Erythroblast (primary cell): Measurements from ENCODE around the gene PROX1.

Source experiments
- DNase-seq, 2 experiments: peaks; one replicate each; lab custom pipeline; 2025; lab: John Stamatoyannopoulos, UW
- GATA1 ChIP-seq: IDR thresholded peaks from 2 replicates; pipeline ENCODE4 v1.6.1; 2011; ENCODE audit warnings: low read depth, mild to moderate bottlenecking, control low read depth, low read length, moderate library complexity
- POLR2A ChIP-seq: IDR thresholded peaks from 2 replicates; pipeline ENCODE4 v1.6.1; 2011; ENCODE audit warnings: mild to moderate bottlenecking, low read length

Gene PROX1

GRCh38 chr1:213985209-213986019 is 2.4 kb upstream of the PROX1 start:
- no peak for DNase-seq
- TF ChIP-seq POLR2A (no peak), GATA1 (no peak)

GRCh38 chr1:213986020-213986924 is 1.5 kb upstream of the PROX1 start:
- no peak for DNase-seq
- TF ChIP-seq POLR2A (no peak), GATA1 (no peak)

GRCh38 chr1:213986925-213987250 is 885 bp upstream of the PROX1 start:
- TF ChIP-seq GATA1 (no peak), POLR2A (no peak)
- DNase-seq = no peak

- no peak for DNase-seq
- TF ChIP-seq POLR2A (no peak), GATA1 (no peak)
Observed at GRCh38 chr1:213987422-213987926, 299 bp upstream of the PROX1 start.

GRCh38 chr1:213988507-213989001 is 781 bp downstream of the PROX1 start:
- TF ChIP-seq POLR2A (no peak), GATA1 (no peak)
- no peak for DNase-seq

GRCh38 chr1:213989002-213989855 is 1.5 kb downstream of the PROX1 start:
- TF ChIP-seq GATA1 (no peak), POLR2A (no peak)
- no peak for DNase-seq

- TF ChIP-seq POLR2A = no peak
- no peak for TF ChIP-seq GATA1
- no peak for DNase-seq
Observed at GRCh38 chr1:213993929-213994328, 6.2 kb downstream of the PROX1 start.

- no peak for TF ChIP-seq GATA1
- no peak for TF ChIP-seq POLR2A
- no peak for DNase-seq
Observed at GRCh38 chr1:213994888-213995287, 7.1 kb downstream of the PROX1 start.

GRCh38 chr1:213995603-213996002 is 7.8 kb downstream of the PROX1 start:
- no peak for TF ChIP-seq GATA1
- TF ChIP-seq POLR2A = no peak
- no peak for DNase-seq

- TF ChIP-seq POLR2A (no peak), GATA1 (no peak)
- no peak for DNase-seq
Observed at GRCh38 chr1:213996320-213997037, 8.7 kb downstream of the PROX1 start.

GRCh38 chr1:213997038-213997771 is 9.4 kb downstream of the PROX1 start:
- TF ChIP-seq POLR2A = no peak
- no peak for DNase-seq

- TF ChIP-seq GATA1 (no peak), POLR2A (no peak)
- no peak for DNase-seq
Observed at GRCh38 chr1:213997772-213998107, 10.0 kb downstream of the PROX1 start.
